ENCODE results near the gene LRIT2. TPM values are rescaled to one million over a fixed set of nuclear protein-coding genes. Genes with fewer than 3 reads are reported as not detected.

LRIT2 gene, protein sequence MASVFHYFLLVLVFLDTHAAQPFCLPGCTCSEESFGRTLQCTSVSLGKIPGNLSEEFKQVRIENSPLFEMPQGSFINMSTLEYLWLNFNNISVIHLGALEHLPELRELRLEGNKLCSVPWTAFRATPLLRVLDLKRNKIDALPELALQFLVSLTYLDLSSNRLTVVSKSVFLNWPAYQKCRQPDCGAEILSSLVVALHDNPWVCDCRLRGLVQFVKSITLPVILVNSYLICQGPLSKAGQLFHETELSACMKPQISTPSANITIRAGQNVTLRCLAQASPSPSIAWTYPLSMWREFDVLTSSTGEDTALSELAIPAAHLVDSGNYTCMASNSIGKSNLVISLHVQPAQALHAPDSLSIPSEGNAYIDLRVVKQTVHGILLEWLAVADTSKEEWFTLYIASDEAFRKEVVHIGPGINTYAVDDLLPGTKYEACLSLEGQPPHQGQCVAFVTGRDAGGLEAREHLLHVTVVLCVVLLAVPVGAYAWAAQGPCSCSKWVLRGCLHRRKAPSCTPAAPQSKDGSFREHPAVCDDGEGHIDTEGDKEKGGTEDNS
- not detected in 2 replicates for total RNA-seq (ENCODE audit: low replicate concordance)

GRCh38 chr10:84225427-84226173, at the start of gene LRIT2:
LRIT2 (minus strand) TSS chr10:84225544; CDS start chr10:84225520, 24 bp downstream.
- no peak within 1 kb of the TSS for H3K27ac ChIP-seq
- peak within 1 kb of the TSS; percentile 39 for H3K4me2 ChIP-seq
- Mint-ChIP-seq H3K36me3 (no peaks in the 10 kb centered on the region), H3K4me1 (peaks cover 8% of the 10 kb centered on the region), H3K4me3 (no peak within 1 kb of the TSS), H3K27ac (no peak within 1 kb of the TSS), H3K9me3 (peaks cover under 1% of the 10 kb centered on the region), H3K27me3 (ENCODE audit: insufficient read depth, low read depth) (peaks cover 17% of the 10 kb centered on the region)
- peaks cover 16% of the 10 kb centered on the region for H3K4me1 ChIP-seq
- no peaks in the 10 kb centered on the region for H3K27me3 ChIP-seq
- no peak for DNase-seq (ENCODE audit: low spot score)
- H2AFZ ChIP-seq (replicated peaks) = no peak within 1 kb of the TSS
- peaks cover 7% of the 10 kb centered on the region for H3F3A ChIP-seq (ENCODE audit: low read depth)
- no peaks in the 10 kb centered on the region for H3K36me3 ChIP-seq
- H3K9me3 ChIP-seq (ENCODE audit: low read depth) = no peaks in the 10 kb centered on the region
- TF ChIP-seq, protein P1, sequence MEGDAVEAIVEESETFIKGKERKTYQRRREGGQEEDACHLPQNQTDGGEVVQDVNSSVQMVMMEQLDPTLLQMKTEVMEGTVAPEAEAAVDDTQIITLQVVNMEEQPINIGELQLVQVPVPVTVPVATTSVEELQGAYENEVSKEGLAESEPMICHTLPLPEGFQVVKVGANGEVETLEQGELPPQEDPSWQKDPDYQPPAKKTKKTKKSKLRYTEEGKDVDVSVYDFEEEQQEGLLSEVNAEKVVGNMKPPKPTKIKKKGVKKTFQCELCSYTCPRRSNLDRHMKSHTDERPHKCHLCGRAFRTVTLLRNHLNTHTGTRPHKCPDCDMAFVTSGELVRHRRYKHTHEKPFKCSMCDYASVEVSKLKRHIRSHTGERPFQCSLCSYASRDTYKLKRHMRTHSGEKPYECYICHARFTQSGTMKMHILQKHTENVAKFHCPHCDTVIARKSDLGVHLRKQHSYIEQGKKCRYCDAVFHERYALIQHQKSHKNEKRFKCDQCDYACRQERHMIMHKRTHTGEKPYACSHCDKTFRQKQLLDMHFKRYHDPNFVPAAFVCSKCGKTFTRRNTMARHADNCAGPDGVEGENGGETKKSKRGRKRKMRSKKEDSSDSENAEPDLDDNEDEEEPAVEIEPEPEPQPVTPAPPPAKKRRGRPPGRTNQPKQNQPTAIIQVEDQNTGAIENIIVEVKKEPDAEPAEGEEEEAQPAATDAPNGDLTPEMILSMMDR (IDR thresholded peaks at IDR 0.05) = no peak
- TF ChIP-seq EZH2phosphoT487 (IDR thresholded peaks at IDR 0.05) = no peak
- no peak for TF ChIP-seq EZH2 (IDR thresholded peaks at IDR 0.05)
- H3K9ac ChIP-seq = no peak within 1 kb of the TSS
- no peaks in the 10 kb centered on the region for H4K20me1 ChIP-seq (ENCODE audit: low read depth)
- H3K79me2 ChIP-seq (ENCODE audit: low read depth) = no peaks in the 10 kb centered on the region
- no peak within 1 kb of the TSS for H3K4me3 ChIP-seq

GRCh38 chr10:84270708-84271107, 45.4 kb upstream of the LRIT2 start:
- Mint-ChIP-seq H3K27ac (no peak overlapping the region), H3K4me3 (no peak overlapping the region), H3K9me3 (no peaks in the 10 kb centered on the region), H3K36me3 (no peaks in the 10 kb centered on the region), H3K4me1 (no peaks in the 10 kb centered on the region), H3K27me3 (ENCODE audit: insufficient read depth, low read depth) (no peaks in the 10 kb centered on the region)
- DNase-seq (ENCODE audit: low spot score) = no peak
- no peaks in the 10 kb centered on the region for H3K79me2 ChIP-seq (ENCODE audit: low read depth)
- no peak overlapping the region for H3K27ac ChIP-seq
- H3K9ac ChIP-seq = no peak overlapping the region
- H3F3A ChIP-seq (ENCODE audit: low read depth) = no peaks in the 10 kb centered on the region
- H4K20me1 ChIP-seq (ENCODE audit: low read depth) = no peaks in the 10 kb centered on the region
- no peaks in the 10 kb centered on the region for H3K4me1 ChIP-seq
- no peaks in the 10 kb centered on the region for H3K9me3 ChIP-seq (ENCODE audit: low read depth)
- no peaks in the 10 kb centered on the region for H3K36me3 ChIP-seq
- no peak overlapping the region for H2AFZ ChIP-seq (replicated peaks)
- no peak overlapping the region for H3K4me3 ChIP-seq
- H3K4me2 ChIP-seq = no peak overlapping the region
- TF ChIP-seq EZH2 (IDR thresholded peaks at IDR 0.05) = no peak
- no peak for TF ChIP-seq EZH2phosphoT487 (IDR thresholded peaks at IDR 0.05)
- TF ChIP-seq, protein P1 (IDR thresholded peaks at IDR 0.05) = no peak
- H3K27me3 ChIP-seq = no peaks in the 10 kb centered on the region

DNA sequence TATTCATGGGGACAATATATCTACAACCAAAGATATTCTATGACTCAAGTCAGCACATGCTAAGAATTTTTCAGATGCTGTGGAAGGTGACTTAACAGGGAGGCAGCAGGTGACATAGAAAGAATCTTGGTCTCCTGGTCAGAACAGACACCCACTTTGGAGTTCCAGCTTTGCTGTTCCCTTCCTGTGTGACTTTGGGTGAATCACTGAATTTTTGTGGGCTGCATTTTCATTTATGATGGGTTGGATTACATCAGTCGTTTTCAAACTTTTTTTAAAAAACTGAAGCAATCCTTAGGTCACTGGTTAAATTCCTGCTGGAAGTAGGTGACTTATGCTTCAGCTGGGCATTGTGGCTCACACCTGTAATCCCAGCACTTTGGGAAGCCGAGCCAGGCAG, 44.4 kb upstream of the LRIT2 start:
- DNase-seq (ENCODE audit: low spot score) = no peak
- Mint-ChIP-seq H3K27me3 (ENCODE audit: insufficient read depth, low read depth) (no peaks in the 10 kb centered on the region), H3K27ac (no peak overlapping the region), H3K4me1 (peaks cover 8% of the 10 kb centered on the region), H3K4me3 (no peak overlapping the region), H3K9me3 (no peaks in the 10 kb centered on the region), H3K36me3 (no peaks in the 10 kb centered on the region)
- no peak for TF ChIP-seq EZH2 (IDR thresholded peaks at IDR 0.05)
- TF ChIP-seq, protein P1 (IDR thresholded peaks at IDR 0.05) = no peak
- no peak for TF ChIP-seq EZH2phosphoT487 (IDR thresholded peaks at IDR 0.05)
- H3K4me3 ChIP-seq = no peak overlapping the region
- H3K9ac ChIP-seq = no peak overlapping the region
- H3K4me1 ChIP-seq = no peaks in the 10 kb centered on the region
- no peaks in the 10 kb centered on the region for H3F3A ChIP-seq (ENCODE audit: low read depth)
- no peaks in the 10 kb centered on the region for H3K9me3 ChIP-seq (ENCODE audit: low read depth)
- no peaks in the 10 kb centered on the region for H3K79me2 ChIP-seq (ENCODE audit: low read depth)
- H4K20me1 ChIP-seq (ENCODE audit: low read depth) = no peaks in the 10 kb centered on the region
- no peaks in the 10 kb centered on the region for H3K36me3 ChIP-seq
- no peak overlapping the region for H3K27ac ChIP-seq
- no peak overlapping the region for H3K4me2 ChIP-seq
- H3K27me3 ChIP-seq = no peaks in the 10 kb centered on the region
- no peak overlapping the region for H2AFZ ChIP-seq (replicated peaks)

All from neural progenitor cell (in vitro differentiated cells).